Vagina (tissue), 2 donors: ENCODE measurements around the gene CLEC6A. TPM values are rescaled to one million over a fixed set of nuclear protein-coding genes. Genes with fewer than 3 reads are reported as not detected.

Source experiments
- DNase-seq, 2 donors: peaks; one replicate each; pipeline ENCODE4 v3.0.0-alpha.2; 2017; ENCODE audit errors: extremely low spot score in 2 of 2
- H3K27ac ChIP-seq: fragments of 200-600 bp; sonication (generic); one replicate; pipeline ENCODE4 v1.5.1; 2019
- H3K27me3 ChIP-seq: fragments of 200-600 bp; sonication (generic); one replicate; pipeline ENCODE4 v1.5.1; 2019
- H3K36me3 ChIP-seq, 2 donors: fragments of 200-600 bp; sonication (generic); one replicate each; pipeline ENCODE4 v1.5.1; 2017 to 2019
- H3K4me1 ChIP-seq: fragments of 200-600 bp; sonication (generic); one replicate; pipeline ENCODE4 v1.5.1; 2019
- H3K4me3 ChIP-seq, 2 donors: fragments of 200-600 bp; sonication (generic); 1 replicate in 1 of 2; 2 replicates in 1 of 2; pipeline ENCODE4 v1.5.1; 2016 to 2019
- H3K9me3 ChIP-seq: fragments of 200-600 bp; sonication (generic); one replicate; pipeline ENCODE4 v1.5.1; 2019
- POLR2A ChIP-seq, 2 donors: fragments of 450-650 bp; IDR thresholded peaks; one replicate each; pipeline ENCODE4 v1.6.1; 2017; ENCODE audit warnings: antibody characterized with exemption in 2 of 2, mild to moderate bottlenecking in 2 of 2, moderate library complexity in 2 of 2
- POLR2AphosphoS5 ChIP-seq, 2 donors: sonication (generic); formaldehyde crosslinking; IDR thresholded peaks; one replicate each; pipeline ENCODE4 v1.9.0; 2017; ENCODE audit warnings: antibody characterized with exemption in 2 of 2, mild to moderate bottlenecking in 2 of 2, low read depth in 1 of 2; ENCODE audit not compliant: insufficient read depth in 1 of 2
- intact Hi-C: fragments of 100-400 bp; cut with DNase I; formaldehyde crosslinking; loops from one replicate; pipeline ENCODE4 v1.15.1; 2023
- small RNA-seq: library from RNA; depleted of rRNA; stranded (forward); fragments of <200 nt; gene quantifications from one replicate; pipeline ENCODE3, GENCODE V24; 2016
- total RNA-seq: library from RNA; depleted of rRNA; stranded (reverse); fragments of >200 nt; gene quantifications from one replicate; pipeline ENCODE4 v1.2.3, GENCODE V29; 2016
- TF ChIP-seq, protein P1 (sequence below), 3 experiments: fragments of 450-650 bp in 2 of 3; fragments of 200-600 bp in 1 of 3; sonication (generic) in 1 of 3; IDR thresholded peaks; one replicate each; pipeline ENCODE4 v1.5.1; 2017 to 2019; ENCODE audit warnings: antibody characterized with exemption in 3 of 3, mild to moderate bottlenecking in 2 of 3, moderate library complexity in 2 of 3

The CLEC6A gene
- total RNA-seq, 1 donor from 2014 or later, result not detected

DNA sequence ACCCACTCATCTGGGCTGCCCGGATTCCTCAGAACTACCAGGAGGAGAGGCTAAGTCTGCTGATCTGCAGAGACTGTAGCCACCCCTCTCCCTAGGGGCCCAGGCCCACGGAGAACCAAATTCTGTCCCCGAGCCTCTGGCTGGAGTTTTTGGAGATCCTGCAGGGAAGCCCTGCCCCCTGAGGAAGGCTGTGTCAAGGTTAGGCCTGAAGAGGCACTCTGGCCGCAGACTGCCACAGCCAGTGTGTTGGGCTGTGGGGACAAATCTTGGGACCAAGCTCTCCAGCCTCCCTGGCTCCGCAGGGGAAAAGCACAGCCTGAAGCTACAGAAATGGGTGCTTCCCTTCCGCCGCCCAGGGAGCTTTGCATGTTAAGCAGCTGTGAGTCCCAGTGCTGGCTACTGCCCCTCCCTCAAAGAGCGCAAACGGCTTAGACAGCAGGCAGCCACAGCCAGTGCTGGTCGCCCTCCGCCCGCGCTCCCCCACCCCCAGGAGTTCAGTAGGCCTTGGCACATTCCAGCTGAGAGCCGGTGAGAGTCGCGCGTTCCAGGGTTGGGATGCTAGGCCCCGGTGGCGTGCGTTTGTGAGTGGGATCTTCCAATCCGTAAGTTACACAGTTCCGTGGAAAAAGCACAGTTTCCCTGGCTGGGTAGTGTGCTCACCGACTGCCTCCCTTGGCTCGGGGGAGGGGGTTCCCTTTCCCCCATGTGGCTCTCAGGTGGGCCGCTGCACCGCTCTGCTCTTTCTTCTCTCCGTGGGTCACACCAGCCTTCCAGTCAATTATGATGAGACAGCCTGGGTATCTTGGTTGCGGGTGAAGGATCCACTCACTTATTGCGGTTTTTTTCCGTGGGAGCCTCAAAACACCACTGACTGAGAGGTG is 71.7 kb downstream of the CLEC6A start:
- no peak for DNase-seq
- TF ChIP-seq POLR2A (IDR thresholded peaks at IDR 0.05) (no peak), POLR2AphosphoS5 (IDR thresholded peaks at IDR 0.05; ENCODE audit: insufficient read depth in 1 of 2, low read depth in 1 of 2) (no peak)
- TF ChIP-seq, protein P1, sequence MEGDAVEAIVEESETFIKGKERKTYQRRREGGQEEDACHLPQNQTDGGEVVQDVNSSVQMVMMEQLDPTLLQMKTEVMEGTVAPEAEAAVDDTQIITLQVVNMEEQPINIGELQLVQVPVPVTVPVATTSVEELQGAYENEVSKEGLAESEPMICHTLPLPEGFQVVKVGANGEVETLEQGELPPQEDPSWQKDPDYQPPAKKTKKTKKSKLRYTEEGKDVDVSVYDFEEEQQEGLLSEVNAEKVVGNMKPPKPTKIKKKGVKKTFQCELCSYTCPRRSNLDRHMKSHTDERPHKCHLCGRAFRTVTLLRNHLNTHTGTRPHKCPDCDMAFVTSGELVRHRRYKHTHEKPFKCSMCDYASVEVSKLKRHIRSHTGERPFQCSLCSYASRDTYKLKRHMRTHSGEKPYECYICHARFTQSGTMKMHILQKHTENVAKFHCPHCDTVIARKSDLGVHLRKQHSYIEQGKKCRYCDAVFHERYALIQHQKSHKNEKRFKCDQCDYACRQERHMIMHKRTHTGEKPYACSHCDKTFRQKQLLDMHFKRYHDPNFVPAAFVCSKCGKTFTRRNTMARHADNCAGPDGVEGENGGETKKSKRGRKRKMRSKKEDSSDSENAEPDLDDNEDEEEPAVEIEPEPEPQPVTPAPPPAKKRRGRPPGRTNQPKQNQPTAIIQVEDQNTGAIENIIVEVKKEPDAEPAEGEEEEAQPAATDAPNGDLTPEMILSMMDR (IDR thresholded peaks at IDR 0.05), result no peak
- Histone ChIP-seq H3K4me1 (no peaks in the 10 kb centered on the region), H3K27me3 (no peaks in the 10 kb centered on the region), H3K36me3 (no peaks in the 10 kb centered on the region), H3K27ac (no peak overlapping the region), H3K4me3 (no peak overlapping the region), H3K9me3 (no peaks in the 10 kb centered on the region)
- intact Hi-C loops, result no loop called here

Small RNA genes within 50 kb of the gene (small RNA-seq; reads per million reads assigned to genes)
- not detected for gene RNU6-275P

Other genes starting within 250 kb of the CLEC6A start
- not detected for gene FAM90A1, start 228.3 kb upstream of the CLEC6A start, total RNA-seq
- not detected for gene CLEC4D, start 57.5 kb downstream of the CLEC6A start, total RNA-seq
- gene CLEC4E, start 84.9 kb downstream of the CLEC6A start, total RNA-seq, result not detected
- not detected for gene AICDA, start 156.9 kb downstream of the CLEC6A start, total RNA-seq
- gene MFAP5, start 206.9 kb downstream of the CLEC6A start, total RNA-seq, result 159 TPM
- 44.7 TPM for gene RIMKLB, start 242.0 kb downstream of the CLEC6A start, total RNA-seq